HEK293 (cell line): Measurements from ENCODE around the gene CALM3.

Experiments used
- CTCF ChIA-PET: fragments of 350-600 bp; formaldehyde crosslinking; extraction: SDS; loops from one replicate; lab custom pipeline; 2021; ENCODE audit warnings: antibody characterized with exemption; lab: Yijun Ruan, JAX
- POLR2A ChIA-PET: fragments of 300-600 bp; formaldehyde crosslinking; extraction: SDS; loops from one replicate; lab custom pipeline; 2020; ENCODE audit warnings: antibody characterized with exemption, inconsistent platforms; lab: Yijun Ruan, JAX
- H3K27ac ChIP-seq: fragments of 200-500 bp; sonication (Bioruptor generic); 2 replicates; pipeline ENCODE4 v1.5.1; 2014; ENCODE audit warnings: low read depth, low read length, control low read depth, inconsistent platforms; ENCODE audit errors: extremely low read depth
- H3K36me3 ChIP-seq, 2 experiments: fragments of 200-500 bp in 1 of 2; sonication (Bioruptor generic) in 1 of 2; 1 replicate in 1 of 2; 2 replicates in 1 of 2; pipeline ENCODE4 v1.5.1; 2014 to 2017; ENCODE audit warnings: inconsistent platforms in 2 of 2, low read length in 2 of 2; ENCODE audit not compliant: control insufficient read depth in 2 of 2, insufficient read depth in 1 of 2
- H3K4me1 ChIP-seq: fragments of 200-500 bp; sonication (Bioruptor generic); 2 replicates; pipeline ENCODE4 v1.5.1; 2014; ENCODE audit warnings: mild to moderate bottlenecking, low read length, inconsistent platforms; ENCODE audit not compliant: control insufficient read depth, insufficient read depth
- H3K4me3 ChIP-seq: 2 replicates; pipeline ENCODE4 v1.5.1; 2011; ENCODE audit warnings: low read depth, mild to moderate bottlenecking, control low read depth, low read length, moderate library complexity
- H3K9me3 ChIP-seq: fragments of 200-500 bp; sonication (Bioruptor generic); 2 replicates; pipeline ENCODE4 v1.5.1; 2014; ENCODE audit warnings: low read depth, low read length, inconsistent platforms; ENCODE audit not compliant: control insufficient read depth, insufficient read depth
- GLI4 ChIP-seq: fragments of 450-650 bp; formaldehyde crosslinking; IDR thresholded peaks from 2 replicates; pipeline ENCODE4 v1.5.1; 2016; ENCODE audit warnings: missing biosample characterization, missing genetic modification characterization
- KLF1 ChIP-seq: fragments of 450-650 bp; formaldehyde crosslinking; IDR thresholded peaks from 2 replicates; pipeline ENCODE4 v1.5.1; 2016; ENCODE audit warnings: missing biosample characterization, missing genetic modification characterization
- KLF8 ChIP-seq: fragments of 450-650 bp; formaldehyde crosslinking; IDR thresholded peaks from 2 replicates; pipeline ENCODE4 v1.5.1; 2016; ENCODE audit warnings: missing biosample characterization, missing genetic modification characterization
- SP2 ChIP-seq: fragments of 450-650 bp; formaldehyde crosslinking; IDR thresholded peaks from 2 replicates; pipeline ENCODE4 v1.5.1; 2016; ENCODE audit warnings: missing biosample characterization, missing genetic modification characterization
- ZNF132 ChIP-seq: fragments of 450-650 bp; formaldehyde crosslinking; IDR thresholded peaks from 2 replicates; pipeline ENCODE4 v1.5.1; 2017; ENCODE audit warnings: missing biosample characterization, missing genetic modification characterization, borderline replicate concordance
- ZNF174 ChIP-seq: fragments of 450-650 bp; formaldehyde crosslinking; IDR thresholded peaks from 2 replicates; pipeline ENCODE4 v1.5.0; 2017; ENCODE audit warnings: missing biosample characterization, mild to moderate bottlenecking, missing genetic modification characterization
- ZNF324 ChIP-seq: fragments of 450-650 bp; formaldehyde crosslinking; IDR thresholded peaks from 2 replicates; pipeline ENCODE4 v1.5.1; 2016; ENCODE audit warnings: missing biosample characterization, missing genetic modification characterization
- ZNF335 ChIP-seq: fragments of 450-650 bp; formaldehyde crosslinking; conservative IDR thresholded peaks from 2 replicates; pipeline ENCODE4 v1.5.1; 2016; ENCODE audit warnings: missing biosample characterization, missing genetic modification characterization
- ZNF341 ChIP-seq: fragments of 450-650 bp; formaldehyde crosslinking; IDR thresholded peaks from 2 replicates; pipeline ENCODE4; 2016; ENCODE audit warnings: low read depth, missing biosample characterization, missing genetic modification characterization
- ZNF561 ChIP-seq: fragments of 450-650 bp; IDR thresholded peaks from 2 replicates; pipeline ENCODE4 v1.5.1; 2018; ENCODE audit warnings: missing biosample characterization, missing genetic modification characterization, borderline replicate concordance
- ZNF596 ChIP-seq: fragments of 450-650 bp; IDR thresholded peaks from 2 replicates; pipeline ENCODE4 v1.5.0; 2018; ENCODE audit warnings: missing biosample characterization, mild to moderate bottlenecking, missing genetic modification characterization, moderate library complexity
- ZNF660 ChIP-seq: fragments of 450-650 bp; IDR thresholded peaks from 2 replicates; pipeline ENCODE4 v1.5.1; 2018; ENCODE audit warnings: missing biosample characterization, mild to moderate bottlenecking, missing genetic modification characterization
- TF ChIP-seq, protein P1 (sequence below): fragments of 450-650 bp; formaldehyde crosslinking; IDR thresholded peaks from 2 replicates; pipeline ENCODE4 v1.5.1; 2016; ENCODE audit warnings: missing biosample characterization, missing genetic modification characterization
- TF ChIP-seq, protein P2 (sequence below): fragments of 450-650 bp; IDR thresholded peaks from 2 replicates; pipeline ENCODE4 v1.5.1; 2018; ENCODE audit warnings: missing biosample characterization, missing genetic modification characterization
- TF ChIP-seq, protein P3 (sequence below): fragments of 450-650 bp; formaldehyde crosslinking; IDR thresholded peaks from 2 replicates; pipeline ENCODE4; 2016; ENCODE audit warnings: missing biosample characterization, missing genetic modification characterization
- TF ChIP-seq, protein P4 (sequence below): fragments of 450-650 bp; formaldehyde crosslinking; IDR thresholded peaks from 2 replicates; pipeline ENCODE4 v1.5.1; 2016; ENCODE audit warnings: missing biosample characterization, missing genetic modification characterization
- TF ChIP-seq, protein P5 (sequence below): fragments of 450-650 bp; formaldehyde crosslinking; IDR thresholded peaks from 2 replicates; pipeline ENCODE4 v1.5.1; 2017; ENCODE audit warnings: missing biosample characterization, missing genetic modification characterization

The CALM3 gene

DNA sequence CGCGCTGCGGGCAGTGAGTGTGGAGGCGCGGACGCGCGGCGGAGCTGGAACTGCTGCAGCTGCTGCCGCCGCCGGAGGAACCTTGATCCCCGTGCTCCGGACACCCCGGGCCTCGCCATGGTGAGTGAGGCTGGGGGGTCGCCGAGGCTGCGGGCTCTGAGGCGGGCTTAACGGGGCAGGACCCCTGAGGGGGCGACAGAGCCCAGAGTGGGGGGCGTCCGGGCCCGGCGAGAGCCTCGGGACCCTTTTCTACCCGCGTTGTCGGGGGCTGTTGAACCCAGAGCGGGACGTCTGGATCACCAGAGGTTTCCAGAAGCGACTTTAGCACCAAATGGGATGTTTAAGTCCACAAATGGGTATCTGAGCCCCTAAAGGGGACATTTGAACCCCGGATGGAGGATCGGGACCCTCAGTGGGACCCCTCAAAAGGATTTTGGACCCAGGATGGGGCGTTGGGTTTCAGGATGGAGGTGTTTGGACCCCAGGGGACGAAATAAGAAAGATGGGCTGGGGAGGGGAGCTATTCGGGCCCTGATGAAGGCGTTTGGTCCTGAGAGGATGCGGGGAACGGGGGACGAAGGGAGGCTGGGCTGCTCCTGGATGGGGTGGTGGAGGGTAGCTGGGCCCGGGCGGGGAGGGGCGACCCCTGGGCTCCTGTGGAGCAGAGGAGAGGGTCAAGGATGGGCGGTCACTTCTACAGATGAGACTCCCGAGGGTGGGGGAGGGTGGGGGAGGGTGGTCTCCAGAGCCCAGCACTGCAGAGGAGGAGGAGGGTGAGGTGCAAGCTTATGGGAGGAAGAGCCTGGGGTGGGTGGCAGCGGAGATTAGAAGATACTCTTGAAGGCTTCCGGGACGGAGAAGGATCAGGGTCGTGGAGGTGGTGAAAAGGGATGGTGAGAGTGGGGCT is at the start of gene CALM3:
TSS of gene CALM3 (plus strand) at position 13 of the 907 bp plus-strand sequence. CDS start at position 118, 105 bp downstream.
- H3K27ac ChIP-seq = peak within 1 kb of the TSS; percentile 99
- H3K36me3 ChIP-seq = peaks cover 8 to 33% of the 10 kb centered on the region in 2 experiments
- CTCF ChIA-PET = interaction anchor here (0.6 to 4.7 kb wide), 13 partner anchors 10 to 127 kb away, joined by 3 to 41 read pairs (median 5); partner anchors contain the start of gene DACT3
- H3K4me1 ChIP-seq = peaks cover 8% of the 10 kb centered on the region
- TF ChIP-seq SP2 (tag by site-specific recombination) (0 out of 2 replicates have a peak, but pooled peaks have one; percentile 9), ZNF335 (0 out of 2 replicates have a peak, but pooled peaks have one; percentile 44), ZNF132 (tag by site-specific recombination) (no peak), ZNF660 (tag by site-specific recombination) (0 out of 2 replicates have a peak, but pooled peaks have one; percentile 2), ZNF561 (tag by site-specific recombination) (no peak; the same call in 1 of the 2 replicates), GLI4 (tag by site-specific recombination) (no peak), ZNF174 (no peak), ZNF596 (tag by site-specific recombination) (0 out of 2 replicates have a peak, but pooled peaks have one; percentile 3), KLF8 (tag by site-specific recombination) (0 out of 2 replicates have a peak, but pooled peaks have one; percentile 15), ZNF341 (tag by site-specific recombination) (peak; percentile 62; the same call in 1 of the 2 replicates), KLF1 (tag by site-specific recombination) (peak; percentile 44; the same call in 1 of the 2 replicates), ZNF324 (no peak)
- TF ChIP-seq, protein P1, sequence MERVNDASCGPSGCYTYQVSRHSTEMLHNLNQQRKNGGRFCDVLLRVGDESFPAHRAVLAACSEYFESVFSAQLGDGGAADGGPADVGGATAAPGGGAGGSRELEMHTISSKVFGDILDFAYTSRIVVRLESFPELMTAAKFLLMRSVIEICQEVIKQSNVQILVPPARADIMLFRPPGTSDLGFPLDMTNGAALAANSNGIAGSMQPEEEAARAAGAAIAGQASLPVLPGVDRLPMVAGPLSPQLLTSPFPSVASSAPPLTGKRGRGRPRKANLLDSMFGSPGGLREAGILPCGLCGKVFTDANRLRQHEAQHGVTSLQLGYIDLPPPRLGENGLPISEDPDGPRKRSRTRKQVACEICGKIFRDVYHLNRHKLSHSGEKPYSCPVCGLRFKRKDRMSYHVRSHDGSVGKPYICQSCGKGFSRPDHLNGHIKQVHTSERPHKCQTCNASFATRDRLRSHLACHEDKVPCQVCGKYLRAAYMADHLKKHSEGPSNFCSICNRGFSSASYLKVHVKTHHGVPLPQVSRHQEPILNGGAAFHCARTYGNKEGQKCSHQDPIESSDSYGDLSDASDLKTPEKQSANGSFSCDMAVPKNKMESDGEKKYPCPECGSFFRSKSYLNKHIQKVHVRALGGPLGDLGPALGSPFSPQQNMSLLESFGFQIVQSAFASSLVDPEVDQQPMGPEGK (tag by site-specific recombination) = peak; percentile 11; the same call in 1 of the 2 replicates
- TF ChIP-seq, protein P2, sequence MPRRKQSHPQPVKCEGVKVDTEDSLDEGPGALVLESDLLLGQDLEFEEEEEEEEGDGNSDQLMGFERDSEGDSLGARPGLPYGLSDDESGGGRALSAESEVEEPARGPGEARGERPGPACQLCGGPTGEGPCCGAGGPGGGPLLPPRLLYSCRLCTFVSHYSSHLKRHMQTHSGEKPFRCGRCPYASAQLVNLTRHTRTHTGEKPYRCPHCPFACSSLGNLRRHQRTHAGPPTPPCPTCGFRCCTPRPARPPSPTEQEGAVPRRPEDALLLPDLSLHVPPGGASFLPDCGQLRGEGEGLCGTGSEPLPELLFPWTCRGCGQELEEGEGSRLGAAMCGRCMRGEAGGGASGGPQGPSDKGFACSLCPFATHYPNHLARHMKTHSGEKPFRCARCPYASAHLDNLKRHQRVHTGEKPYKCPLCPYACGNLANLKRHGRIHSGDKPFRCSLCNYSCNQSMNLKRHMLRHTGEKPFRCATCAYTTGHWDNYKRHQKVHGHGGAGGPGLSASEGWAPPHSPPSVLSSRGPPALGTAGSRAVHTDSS (tag by site-specific recombination) = 0 out of 2 replicates have a peak, but pooled peaks have one; percentile 53
- TF ChIP-seq, protein P3, sequence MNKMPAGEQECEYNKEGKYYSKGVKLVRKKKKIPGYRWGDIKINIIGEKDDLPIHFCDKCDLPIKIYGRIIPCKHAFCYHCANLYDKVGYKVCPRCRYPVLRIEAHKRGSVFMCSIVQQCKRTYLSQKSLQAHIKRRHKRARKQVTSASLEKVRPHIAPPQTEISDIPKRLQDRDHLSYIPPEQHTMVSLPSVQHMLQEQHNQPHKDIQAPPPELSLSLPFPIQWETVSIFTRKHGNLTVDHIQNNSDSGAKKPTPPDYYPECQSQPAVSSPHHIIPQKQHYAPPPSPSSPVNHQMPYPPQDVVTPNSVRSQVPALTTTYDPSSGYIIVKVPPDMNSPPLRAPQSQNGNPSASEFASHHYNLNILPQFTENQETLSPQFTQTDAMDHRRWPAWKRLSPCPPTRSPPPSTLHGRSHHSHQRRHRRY (tag by site-specific recombination) = no peak
- TF ChIP-seq, protein P4, sequence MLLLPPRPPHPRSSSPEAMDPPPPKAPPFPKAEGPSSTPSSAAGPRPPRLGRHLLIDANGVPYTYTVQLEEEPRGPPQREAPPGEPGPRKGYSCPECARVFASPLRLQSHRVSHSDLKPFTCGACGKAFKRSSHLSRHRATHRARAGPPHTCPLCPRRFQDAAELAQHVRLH (tag by site-specific recombination) = no peak
- TF ChIP-seq, protein P5, sequence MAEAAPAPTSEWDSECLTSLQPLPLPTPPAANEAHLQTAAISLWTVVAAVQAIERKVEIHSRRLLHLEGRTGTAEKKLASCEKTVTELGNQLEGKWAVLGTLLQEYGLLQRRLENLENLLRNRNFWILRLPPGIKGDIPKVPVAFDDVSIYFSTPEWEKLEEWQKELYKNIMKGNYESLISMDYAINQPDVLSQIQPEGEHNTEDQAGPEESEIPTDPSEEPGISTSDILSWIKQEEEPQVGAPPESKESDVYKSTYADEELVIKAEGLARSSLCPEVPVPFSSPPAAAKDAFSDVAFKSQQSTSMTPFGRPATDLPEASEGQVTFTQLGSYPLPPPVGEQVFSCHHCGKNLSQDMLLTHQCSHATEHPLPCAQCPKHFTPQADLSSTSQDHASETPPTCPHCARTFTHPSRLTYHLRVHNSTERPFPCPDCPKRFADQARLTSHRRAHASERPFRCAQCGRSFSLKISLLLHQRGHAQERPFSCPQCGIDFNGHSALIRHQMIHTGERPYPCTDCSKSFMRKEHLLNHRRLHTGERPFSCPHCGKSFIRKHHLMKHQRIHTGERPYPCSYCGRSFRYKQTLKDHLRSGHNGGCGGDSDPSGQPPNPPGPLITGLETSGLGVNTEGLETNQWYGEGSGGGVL = peak; percentile 51
- peak within 1 kb of the TSS; percentile 94 for H3K4me3 ChIP-seq
- no peaks in the 10 kb centered on the region for H3K9me3 ChIP-seq
- POLR2A ChIA-PET = interaction anchor here (0.5 to 3.3 kb wide), 29 partner anchors 9 to 738 kb away, joined by 3 to 39 read pairs (median 5); partner anchors contain the start of genes DACT3, FKRP, SLC1A5 and SYMPK
